ENCODE measurements around the gene FMN1.

FMN1 gene

GRCh38 chr15:32736701-32737061 is 457.8 kb downstream of the FMN1 start:
- TF ChIP-seq CTCF (IDR thresholded peaks at IDR 0.05; ENCODE audit: insufficient read depth, low read depth, low read length, missing control alignments): no peak
- no peak for DNase-seq (ENCODE audit: low read depth)
- no peak overlapping the region for H3K4me3 ChIP-seq (ENCODE audit: low read length)

- DNase-seq (ENCODE audit: low read depth): no peak
- H3K4me3 ChIP-seq (ENCODE audit: low read length): no peak overlapping the region
- TF ChIP-seq CTCF (IDR thresholded peaks at IDR 0.05; ENCODE audit: insufficient read depth, low read depth, low read length, missing control alignments): no peak
Measured at GRCh38 chr15:32735989-32736700, 458.4 kb downstream of the FMN1 start.

- H3K4me3 ChIP-seq (ENCODE audit: low read length): no peak overlapping the region
- TF ChIP-seq CTCF (IDR thresholded peaks at IDR 0.05; ENCODE audit: insufficient read depth, low read depth, low read length, missing control alignments): no peak
- no peak for DNase-seq (ENCODE audit: low read depth)
Measured at GRCh38 chr15:32733281-32733680, 461.2 kb downstream of the FMN1 start.

- H3K4me3 ChIP-seq (ENCODE audit: low read length): no peak overlapping the region
- no peak for TF ChIP-seq CTCF (IDR thresholded peaks at IDR 0.05; ENCODE audit: insufficient read depth, low read depth, low read length, missing control alignments)
- no peak for DNase-seq (ENCODE audit: low read depth)
Measured at GRCh38 chr15:32732574-32733157, 461.8 kb downstream of the FMN1 start.

GRCh38 chr15:32730677-32731654 is 463.5 kb downstream of the FMN1 start:
- peak; percentile 91 for DNase-seq (ENCODE audit: low read depth)
- no peak overlapping the region for H3K4me3 ChIP-seq (ENCODE audit: low read length)

More at GRCh38 chr15:32730677-32731654, 463.5 kb downstream of the FMN1 start:
- TF ChIP-seq CTCF (IDR thresholded peaks at IDR 0.05; ENCODE audit: insufficient read depth, low read depth, low read length, missing control alignments): no peak

All from epithelial cell of esophagus (primary cell).